MG63 (cell line): ENCODE results near the gene MAPK14. TPM values are rescaled to one million over a fixed set of nuclear protein-coding genes. Genes with fewer than 3 reads are reported as not detected.

ENCODE experiments used
- DNase-seq: peaks from one replicate; pipeline ENCODE4 v3.0.0-alpha.2; 2020
- H3K27me3 ChIP-seq: fragments of 250-450 bp; sonication (Bioruptor Pico); 2 replicates; pipeline ENCODE4 v1.5.1; 2020; ENCODE audit warnings: mild to moderate bottlenecking, moderate library complexity
- H3K36me3 ChIP-seq: fragments of 250-450 bp; sonication (Bioruptor Pico); 2 replicates; pipeline ENCODE4 v1.5.1; 2020; ENCODE audit warnings: mild to moderate bottlenecking, moderate library complexity
- H3K4me3 ChIP-seq: fragments of 250-450 bp; sonication (Bioruptor Pico); 2 replicates; pipeline ENCODE4 v1.5.1; 2020; ENCODE audit warnings: mild to moderate bottlenecking, moderate library complexity
- H3K9me3 ChIP-seq: fragments of 250-450 bp; sonication (Bioruptor Pico); 2 replicates; pipeline ENCODE4 v1.5.1; 2020; ENCODE audit warnings: mild to moderate bottlenecking, moderate library complexity
- total RNA-seq: library from RNA; depleted of rRNA; stranded (reverse); fragments of >200 nt; shearing (Covaris generic); gene quantifications from 2 replicates; pipeline ENCODE4 v1.2.3, GENCODE V29; 2014; ENCODE audit warnings: low replicate concordance; rRNA removed

Gene MAPK14
- total RNA-seq, 1 experiment from 2014 or later, result 24.7 TPM

DNA sequence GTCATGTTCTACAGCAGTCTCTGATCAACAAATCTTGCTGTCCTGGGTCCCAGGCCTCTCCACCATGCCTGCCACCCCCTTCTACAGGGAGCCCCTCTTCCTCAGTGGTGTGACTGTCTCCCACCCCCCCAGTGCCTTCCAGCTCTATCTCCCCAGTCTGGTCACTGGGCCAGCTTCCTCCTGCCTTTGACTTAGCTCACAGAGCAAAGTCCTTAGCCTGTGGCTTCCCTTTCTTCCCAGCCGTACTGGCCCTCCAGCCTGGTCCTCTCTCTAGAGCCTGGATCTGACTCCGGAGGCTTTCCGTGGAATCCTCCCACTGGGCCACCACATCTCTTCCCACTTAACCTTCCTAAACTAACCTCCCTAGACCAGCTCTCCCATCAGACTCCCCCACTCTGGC lies 119.7 kb downstream of the MAPK14 start:
- H3K4me3 ChIP-seq, result no peak overlapping the region

DNA sequence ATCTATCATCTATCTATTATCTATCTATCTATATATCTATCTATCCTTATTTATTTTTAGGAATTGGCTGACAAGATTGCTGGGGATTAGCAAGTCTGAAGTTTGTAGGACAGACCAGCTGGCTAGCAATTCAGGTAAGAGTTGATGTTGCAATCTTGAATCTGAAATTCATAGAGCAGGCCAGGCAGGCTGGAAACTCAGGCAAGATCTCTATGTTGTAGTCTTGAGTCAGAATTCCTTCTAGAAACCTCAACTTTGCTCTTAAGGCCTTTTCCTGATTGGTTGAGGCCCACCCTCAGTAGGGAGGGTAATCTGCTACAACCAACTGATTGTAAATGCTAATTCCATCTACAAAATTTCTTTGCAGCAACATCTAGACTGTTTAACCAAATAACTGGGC lies 121.9 kb downstream of the MAPK14 start:
- no peak for DNase-seq
- no peak overlapping the region for H3K4me3 ChIP-seq
- H3K27me3 ChIP-seq, result no peaks in the 10 kb centered on the region
- no peaks in the 10 kb centered on the region for H3K9me3 ChIP-seq
- H3K36me3 ChIP-seq, result no peaks in the 10 kb centered on the region

More for the DNA sequence above, 119.7 kb downstream of the MAPK14 start:
- Histone ChIP-seq H3K36me3 (no peaks in the 10 kb centered on the region), H3K9me3 (no peaks in the 10 kb centered on the region), H3K27me3 (no peaks in the 10 kb centered on the region)
- no peak for DNase-seq

DNA sequence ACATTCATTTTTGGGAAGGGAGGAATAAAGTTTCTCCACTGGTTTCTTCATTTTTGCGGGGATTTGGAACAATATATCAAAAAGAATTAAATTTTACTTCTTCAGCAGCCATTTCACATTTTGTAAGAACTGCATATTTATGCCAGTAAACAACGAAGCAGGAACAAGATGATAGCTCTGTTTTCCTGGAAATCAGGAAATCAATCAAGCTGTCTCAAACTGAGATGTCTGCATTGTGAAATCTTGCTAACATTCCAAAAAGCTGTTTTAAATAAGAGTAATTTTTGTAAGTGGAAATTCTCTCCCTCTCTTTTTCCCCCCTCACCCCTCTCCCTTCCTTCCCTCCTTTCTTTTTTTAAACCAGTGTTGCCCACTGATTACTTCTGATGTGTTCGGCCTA lies 122.7 kb downstream of the MAPK14 start:
- Histone ChIP-seq H3K4me3 (no peak overlapping the region), H3K9me3 (peaks cover 1% of the 10 kb centered on the region; the same call in 1 of the 2 replicates), H3K27me3 (no peaks in the 10 kb centered on the region), H3K36me3 (no peaks in the 10 kb centered on the region)
- DNase-seq, result no peak

DNA sequence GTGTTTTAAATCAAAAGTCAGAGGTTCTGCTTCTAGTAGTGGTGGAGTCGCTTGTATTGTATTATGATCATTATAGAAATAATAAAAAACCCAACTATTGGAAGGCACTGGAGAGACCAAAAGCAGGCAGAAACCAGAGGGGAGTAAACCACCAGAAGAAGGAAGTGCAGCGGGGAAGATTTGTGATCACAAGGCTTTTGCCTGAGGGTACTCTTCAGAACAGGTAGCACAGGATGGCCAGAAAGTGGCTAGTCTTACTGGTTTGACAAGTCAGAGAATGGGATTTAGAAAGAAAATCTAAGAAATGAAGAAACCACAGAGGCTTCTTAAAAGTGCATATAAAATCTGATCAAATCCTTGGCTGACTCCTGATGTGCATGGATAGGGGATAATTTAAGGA lies 126.7 kb downstream of the MAPK14 start:
- peaks cover 9% of the 10 kb centered on the region; the same call in 1 of the 2 replicates for H3K9me3 ChIP-seq
- DNase-seq, result no peak
- no peaks in the 10 kb centered on the region for H3K36me3 ChIP-seq
- no peak overlapping the region for H3K4me3 ChIP-seq
- no peaks in the 10 kb centered on the region for H3K27me3 ChIP-seq

DNA sequence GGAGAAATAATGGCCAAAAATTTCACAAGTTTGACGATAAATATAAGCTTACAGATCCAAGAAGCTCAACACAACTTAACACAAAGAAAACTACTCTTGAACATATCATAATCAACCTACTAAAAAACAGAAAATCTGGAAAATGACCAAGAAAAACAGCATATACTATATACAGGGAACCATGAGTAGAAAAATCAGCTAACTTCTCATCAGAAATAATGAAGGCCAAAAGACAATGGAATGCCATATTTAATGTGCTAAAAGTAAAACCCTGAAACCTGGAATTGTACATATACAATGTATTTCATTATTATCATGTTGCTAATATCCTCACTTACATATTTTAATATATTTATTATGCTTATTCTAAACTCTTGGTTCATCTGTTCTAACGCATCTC lies 128.1 kb downstream of the MAPK14 start:
- Histone ChIP-seq H3K4me3 (no peak overlapping the region), H3K36me3 (no peaks in the 10 kb centered on the region), H3K27me3 (no peaks in the 10 kb centered on the region), H3K9me3 (peaks cover 9% of the 10 kb centered on the region; the same call in 1 of the 2 replicates)
- no peak for DNase-seq

DNA sequence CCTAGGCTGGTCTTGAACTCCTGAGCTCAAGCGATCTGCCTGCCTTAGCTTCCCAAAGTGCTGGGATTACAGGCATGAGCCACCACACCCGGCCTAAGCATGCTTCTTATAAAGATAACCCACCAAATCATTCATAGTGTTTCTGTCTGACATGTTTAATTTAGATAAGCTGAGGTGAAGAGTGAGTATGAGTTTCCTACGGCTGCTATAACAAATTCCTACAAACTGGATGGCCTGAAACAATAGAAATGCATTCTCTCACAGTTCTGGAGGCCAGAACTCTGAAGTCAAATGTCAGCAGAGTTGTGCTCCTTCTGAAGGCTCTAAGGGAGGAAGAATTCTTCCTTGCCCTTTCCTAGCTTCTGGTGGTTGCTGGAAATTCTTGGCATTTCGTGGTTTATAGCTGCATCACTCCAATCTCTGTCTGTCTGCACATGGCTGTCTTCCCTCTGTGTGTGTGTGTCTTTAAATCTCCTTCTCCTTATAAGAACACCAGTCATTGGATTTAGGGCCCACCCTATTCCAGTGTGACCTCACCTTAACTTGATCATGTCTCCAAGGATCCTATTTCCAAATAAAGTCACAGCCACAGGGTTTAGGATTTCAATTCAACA lies 132.6 kb downstream of the MAPK14 start:
- Histone ChIP-seq H3K27me3 (no peaks in the 10 kb centered on the region), H3K36me3 (no peaks in the 10 kb centered on the region), H3K4me3 (no peak overlapping the region), H3K9me3 (peaks cover 8% of the 10 kb centered on the region; the same call in 1 of the 2 replicates)
- DNase-seq, result no peak

Other genes with a start within 250 kb of the MAPK14 start
- gene CLPSL1, start 246.8 kb upstream of the MAPK14 start, total RNA-seq, result not detected in 2 replicates
- gene CLPS, start 230.5 kb upstream of the MAPK14 start, total RNA-seq, result not detected in 2 replicates
- gene LHFPL5, start 222.5 kb upstream of the MAPK14 start, total RNA-seq, result not detected in 2 replicates
- 20.7 and 46.6 TPM in 2 replicates for gene SRPK1, start 106.7 kb upstream of the MAPK14 start, total RNA-seq
- not detected in 2 replicates for gene SLC26A8, start 3.2 kb upstream of the MAPK14 start, total RNA-seq
- 0.37 and 0.99 TPM in 2 replicates for gene MAPK13, start 102.7 kb downstream of the MAPK14 start, total RNA-seq
- 6.9 and 11.7 TPM in 2 replicates for gene BRPF3, start 168.9 kb downstream of the MAPK14 start, total RNA-seq
- gene PNPLA1, start 242.3 kb downstream of the MAPK14 start, total RNA-seq, result not detected in 2 replicates